Stimulated activated CD4-positive, alpha-beta T cell treated with anti-CD3 and anti-CD28 coated beads, Interleukin-4, amount 100 ng/mL, for 24 hours (primary cell): ENCODE data around the gene ZNF835.
"Not testable (repeated sequence)": the region's sequence is repeated elsewhere in the genome, so short reads cannot be mapped to it uniquely, and the experiment has no call there.

Experiments used
- DNase-seq: peaks from one replicate; pipeline ENCODE4 v3.0.0-alpha.2; 2020

The ZNF835 gene

GRCh38 chr19:56671613-56671994 is at the start of gene ZNF835:
Gene ZNF835 (minus strand): TSS chr19:56671757. CDS start chr19:56665198, 6,559 bp downstream.
- DNase-seq, result peak; percentile 81

- no peak for DNase-seq
Observed at GRCh38 chr19:56720281-56720680, 48.7 kb upstream of the ZNF835 start.

DNA sequence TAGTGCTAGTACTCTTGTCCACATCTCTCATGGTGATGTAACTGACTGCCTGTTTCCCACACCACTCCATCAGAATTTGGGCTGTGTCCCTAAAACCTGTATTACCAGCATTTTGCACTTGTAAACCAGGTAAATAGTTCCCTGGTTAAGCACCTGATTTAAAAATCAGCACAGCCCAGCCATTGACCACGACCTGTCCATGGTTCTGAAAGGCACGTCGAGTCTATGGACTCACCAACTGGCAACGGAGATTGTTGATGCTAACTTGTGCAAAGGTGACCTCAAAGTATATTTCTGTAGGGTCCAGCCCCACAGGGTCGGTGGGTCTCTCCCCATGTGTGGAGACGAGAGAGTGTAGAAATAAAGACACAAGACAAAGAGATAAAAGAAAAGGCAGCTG is 46.7 kb upstream of the ZNF835 start:
- DNase-seq, result no peak

GRCh38 chr19:56712611-56713276 is 41.2 kb upstream of the ZNF835 start:
- no peak for DNase-seq

DNA sequence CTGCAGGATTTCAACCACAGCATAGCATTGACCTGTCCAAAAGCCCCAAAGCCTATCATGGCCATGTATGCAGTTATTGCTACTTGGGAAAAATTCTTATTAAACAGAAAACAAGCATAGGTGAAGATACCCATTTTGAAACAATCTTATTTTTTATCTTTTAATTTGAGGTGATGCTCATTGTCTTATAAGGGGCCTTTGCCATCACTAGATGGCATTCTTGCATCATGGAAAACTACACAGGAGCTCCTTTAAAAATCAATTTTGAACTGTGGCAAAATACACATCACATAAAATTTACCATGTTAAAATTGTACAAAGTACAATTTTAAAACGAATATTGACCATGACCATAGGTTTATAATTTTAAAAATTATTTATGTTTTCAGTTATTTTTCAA is 38.9 kb upstream of the ZNF835 start:
- no peak for DNase-seq

GRCh38 chr19:56707821-56708220 is 36.3 kb upstream of the ZNF835 start:
- DNase-seq, result no peak

GRCh38 chr19:56705939-56706338 is 34.4 kb upstream of the ZNF835 start:
- no peak for DNase-seq

GRCh38 chr19:56701895-56702294 is 30.3 kb upstream of the ZNF835 start:
- DNase-seq, result no peak

GRCh38 chr19:56699552-56699951 is 28.0 kb upstream of the ZNF835 start:
- no peak for DNase-seq

DNA sequence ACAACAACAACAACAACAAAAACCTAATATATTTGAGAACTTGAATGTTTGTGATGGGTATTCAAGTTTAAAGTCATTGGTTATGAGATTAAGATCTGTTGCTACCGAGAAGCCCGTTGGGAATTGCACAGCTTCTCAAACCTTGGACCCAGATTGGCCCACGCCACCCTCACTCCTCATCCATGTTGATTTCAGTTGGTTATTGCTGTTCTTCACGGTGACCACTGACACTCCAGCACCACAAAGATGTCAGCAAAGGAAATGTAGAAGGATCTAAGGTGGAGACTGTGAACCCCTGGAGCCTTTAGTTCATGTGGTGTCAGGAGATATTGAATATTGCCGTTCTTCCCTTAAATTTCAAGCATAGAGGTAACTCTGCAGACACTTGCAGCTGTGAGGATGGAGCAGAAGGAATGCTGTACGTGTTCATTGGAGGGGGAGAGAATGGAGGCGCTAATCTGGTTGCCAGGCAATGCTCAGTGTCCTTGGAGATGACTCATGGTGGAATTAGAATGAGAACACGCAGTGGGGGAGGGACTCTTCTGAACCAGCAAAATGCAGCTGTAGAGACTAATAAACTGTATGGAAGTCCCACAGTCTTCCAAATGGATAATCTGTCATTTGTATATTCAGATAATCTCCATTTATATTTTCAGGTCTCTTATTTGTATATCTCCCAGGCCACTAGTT is 20.8 kb upstream of the ZNF835 start:
- no peak for DNase-seq

DNA sequence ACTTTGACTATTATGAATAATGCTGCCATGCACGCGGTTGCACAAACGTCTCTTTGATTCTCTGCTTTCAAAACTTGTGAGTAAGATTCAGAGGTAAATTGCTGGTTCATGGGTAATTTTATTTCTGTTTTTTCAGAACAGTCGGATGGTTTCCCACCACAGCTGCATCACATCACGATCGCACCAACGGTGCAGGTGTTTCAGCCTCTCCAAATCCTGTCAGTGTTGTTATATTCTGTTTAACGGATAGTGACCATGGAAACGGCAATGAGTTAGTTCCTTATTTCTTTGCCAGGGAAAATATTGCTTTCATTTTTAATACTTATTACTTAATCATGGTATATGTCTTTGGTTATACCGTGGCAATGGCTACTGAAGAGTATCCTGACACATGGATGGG is 19.1 kb upstream of the ZNF835 start:
- no peak for DNase-seq

GRCh38 chr19:56689198-56689597 is 17.6 kb upstream of the ZNF835 start:
- DNase-seq, result no peak

- DNase-seq, result no peak
Observed at GRCh38 chr19:56687031-56687430, 15.5 kb upstream of the ZNF835 start.

- DNase-seq, result no peak
Observed at GRCh38 chr19:56683116-56683515, 11.6 kb upstream of the ZNF835 start.

DNA sequence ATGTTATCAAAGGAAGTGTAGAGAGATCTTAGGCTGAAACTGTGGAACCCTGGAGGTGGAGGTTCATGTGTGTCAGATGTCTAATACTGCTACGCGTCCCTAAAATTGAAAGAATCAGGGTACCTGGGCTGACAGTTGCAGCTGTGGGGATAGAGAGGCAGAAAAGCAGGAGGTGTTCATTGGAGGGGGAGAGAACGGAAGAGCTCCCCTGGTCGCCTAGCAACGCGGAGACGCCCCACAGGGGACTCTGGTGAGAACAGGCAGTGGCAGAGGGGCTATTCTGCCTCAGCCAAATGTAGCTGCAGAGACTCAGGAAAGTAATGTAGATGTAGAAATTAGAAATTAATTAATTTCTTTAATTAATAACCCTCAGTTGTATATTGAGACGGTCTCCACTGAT is 10.1 kb upstream of the ZNF835 start:
- DNase-seq, result no peak

DNA sequence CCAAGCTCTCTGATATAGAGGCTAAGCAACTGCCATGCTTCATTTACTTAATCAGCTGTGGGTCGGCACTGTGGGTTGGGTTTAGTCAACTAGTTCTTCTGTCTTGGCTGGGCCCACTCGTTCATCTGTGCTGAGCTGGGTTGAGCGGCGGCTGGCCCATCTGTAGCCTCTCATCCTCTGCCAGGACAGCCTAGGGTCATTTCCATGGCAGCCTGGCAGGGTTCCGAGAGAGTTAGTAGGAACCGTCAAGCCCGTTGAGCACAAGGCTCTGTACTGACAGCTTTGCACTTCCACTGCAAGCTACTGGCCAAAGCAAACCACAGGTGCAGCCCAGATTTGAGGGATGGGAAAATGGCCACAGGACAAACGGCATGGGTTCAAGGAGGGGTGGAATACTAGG is 6.6 kb upstream of the ZNF835 start:
- DNase-seq, result no peak

DNA sequence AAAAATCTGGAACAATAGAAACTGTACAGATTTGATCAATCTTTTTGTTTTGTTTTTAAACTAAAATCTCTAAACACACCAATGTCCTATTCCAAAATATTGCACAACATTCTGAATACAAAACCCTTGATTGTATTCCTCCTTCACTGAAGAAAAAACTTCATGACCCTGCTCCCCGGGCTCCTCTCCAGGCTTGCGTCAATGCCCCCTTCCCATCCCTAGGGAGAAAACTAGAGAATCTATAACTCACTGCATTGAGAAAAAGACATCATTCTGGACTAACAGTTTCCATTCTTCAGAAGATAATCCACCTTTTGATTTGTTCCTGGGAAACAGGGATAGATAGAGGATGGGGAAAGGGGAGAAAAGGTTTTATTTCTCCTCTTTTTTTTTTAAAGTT is 1.1 kb upstream of the ZNF835 start:
- not testable (repeated sequence) for DNase-seq

GRCh38 chr19:56670961-56671612 is 470 bp downstream of the ZNF835 start:
- no peak for DNase-seq

DNA sequence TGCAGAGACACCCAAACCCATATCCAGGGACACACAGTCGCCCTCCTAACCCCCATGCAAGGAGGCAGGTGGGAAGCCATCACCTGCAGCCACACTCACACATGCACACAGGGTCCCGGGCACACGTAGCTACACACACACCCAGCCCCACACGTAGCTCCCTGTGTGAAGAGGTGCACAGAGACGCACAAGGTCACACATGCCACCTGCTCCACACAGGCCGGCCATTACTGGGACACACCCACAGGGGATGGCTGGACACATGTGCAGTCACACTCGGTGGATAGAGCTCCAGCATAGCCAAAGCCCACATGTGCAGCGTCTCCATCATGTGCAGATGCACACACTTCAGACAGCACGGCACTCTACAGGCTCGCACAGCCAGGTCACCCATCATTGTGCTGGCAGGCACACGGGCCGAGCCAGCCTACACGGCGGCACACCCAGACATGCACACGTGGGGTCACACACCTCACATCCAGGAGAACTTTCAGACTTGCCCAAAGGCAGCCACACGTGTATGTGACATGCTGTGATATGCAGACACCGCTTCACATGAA is 1.1 kb downstream of the ZNF835 start:
- DNase-seq, result no peak

GRCh38 chr19:56668676-56669075 is 2.9 kb downstream of the ZNF835 start:
- DNase-seq, result no peak

DNA sequence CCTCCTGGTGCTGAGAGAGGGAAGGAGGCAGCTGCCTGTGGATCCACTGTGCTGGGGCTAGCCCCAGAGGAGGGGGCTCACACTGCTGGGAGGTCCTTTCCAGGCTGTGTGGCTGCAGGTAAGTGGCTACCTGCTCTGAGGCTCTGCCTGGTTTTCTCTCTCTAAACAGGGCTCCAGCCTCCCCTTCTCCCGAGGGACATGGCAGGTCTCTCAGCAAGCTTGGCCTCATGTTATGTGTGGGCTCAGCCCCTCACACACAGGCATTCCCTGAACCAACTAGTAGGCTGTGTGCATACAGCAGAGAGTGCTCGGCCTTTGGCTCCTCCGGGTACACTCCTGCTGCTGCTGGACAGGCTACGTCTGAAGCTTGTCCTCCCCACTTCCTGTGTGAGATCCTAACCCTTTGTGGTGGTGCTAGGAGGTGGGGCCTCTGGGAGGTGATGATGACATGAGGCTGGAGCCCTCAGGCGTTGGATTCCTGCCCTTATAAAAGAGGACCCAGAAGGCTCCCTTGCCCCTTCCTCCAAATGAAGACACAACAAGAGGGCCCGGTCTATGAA is 4.2 kb downstream of the ZNF835 start:
- DNase-seq, result no peak

- DNase-seq, result no peak
Observed at GRCh38 chr19:56664511-56664910, 7.0 kb downstream of the ZNF835 start.

DNA sequence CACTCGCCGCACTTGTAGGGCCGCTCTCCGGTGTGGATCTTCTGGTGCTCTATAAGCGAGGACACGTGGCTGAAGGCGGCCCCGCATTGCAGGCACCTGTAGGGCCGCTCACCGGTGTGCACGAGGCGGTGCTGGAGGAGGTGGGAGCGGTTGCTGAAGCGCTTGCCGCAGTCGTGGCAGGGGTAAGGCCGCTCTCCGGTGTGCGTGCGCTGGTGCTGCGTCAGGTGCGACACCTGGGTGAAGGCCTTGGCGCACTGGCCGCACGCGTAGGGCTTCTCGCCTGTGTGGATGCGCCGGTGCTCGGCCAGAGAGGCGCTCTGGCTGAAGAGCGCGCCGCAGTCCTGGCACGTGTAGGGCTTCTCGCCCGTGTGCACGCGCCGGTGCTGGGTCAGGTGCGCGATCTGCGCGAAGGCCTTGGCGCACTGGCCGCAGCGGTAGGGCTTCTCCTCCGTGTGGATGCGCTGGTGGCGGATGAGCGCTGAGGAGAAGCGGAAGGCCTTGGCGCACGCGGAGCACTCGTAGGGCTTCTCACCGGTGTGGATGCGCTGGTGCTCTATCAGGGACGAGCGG is 7.5 kb downstream of the ZNF835 start:
- DNase-seq, result no peak
